Activated CD4-positive, alpha-beta T cell treated with anti-CD3 and anti-CD28 coated beads, Interleukin-2, amount 10 ng/mL, durations not matched to agents 7 days and 5 days (primary cell): ENCODE results near the gene CFAP100. TPM values are rescaled to one million over a fixed set of nuclear protein-coding genes. Genes with fewer than 3 reads are reported as not detected.

Experiments
- CTCF ChIA-PET: fragments of 350-600 bp; sonication (Branson Sonifier 250); formaldehyde crosslinking; loops from one replicate; lab custom pipeline; 2021; ENCODE audit warnings: antibody characterized with exemption; lab: Charles Lee
- POLR2A ChIA-PET: fragments of 350-600 bp; sonication (Branson Sonifier 250); formaldehyde crosslinking; loops from one replicate; lab custom pipeline; 2021; ENCODE audit warnings: antibody characterized with exemption; lab: Charles Lee
- DNase-seq: peaks from one replicate; pipeline ENCODE4 v3.0.0-alpha.2; 2020
- H3K27ac Mint-ChIP-seq: one replicate; pipeline ENCODE4 v1.8.0; 2021; ENCODE audit warnings: mild to moderate bottlenecking, moderate library complexity, mixed read lengths
- H3K27me3 Mint-ChIP-seq: one replicate; pipeline ENCODE4 v1.8.0; 2021; ENCODE audit warnings: mixed read lengths
- H3K36me3 Mint-ChIP-seq: one replicate; pipeline ENCODE4 v1.8.0; 2021; ENCODE audit warnings: low read depth, mixed read lengths
- H3K4me1 Mint-ChIP-seq: one replicate; pipeline ENCODE4 v1.8.0; 2021; ENCODE audit warnings: mixed read lengths
- H3K4me3 Mint-ChIP-seq: one replicate; pipeline ENCODE4 v1.8.0; 2021; ENCODE audit warnings: mild to moderate bottlenecking, moderate library complexity, mixed read lengths
- H3K9me3 Mint-ChIP-seq: one replicate; pipeline ENCODE4 v1.8.0; 2021; ENCODE audit warnings: mixed read lengths
- total RNA-seq, 2 experiments: library from RNA; stranded (reverse); gene quantifications; one replicate each; pipeline ENCODE4 v1.2.3, GENCODE V29; 2021

The CFAP100 gene
- total RNA-seq, 2 experiments from 2014 or later: not detected

DNA sequence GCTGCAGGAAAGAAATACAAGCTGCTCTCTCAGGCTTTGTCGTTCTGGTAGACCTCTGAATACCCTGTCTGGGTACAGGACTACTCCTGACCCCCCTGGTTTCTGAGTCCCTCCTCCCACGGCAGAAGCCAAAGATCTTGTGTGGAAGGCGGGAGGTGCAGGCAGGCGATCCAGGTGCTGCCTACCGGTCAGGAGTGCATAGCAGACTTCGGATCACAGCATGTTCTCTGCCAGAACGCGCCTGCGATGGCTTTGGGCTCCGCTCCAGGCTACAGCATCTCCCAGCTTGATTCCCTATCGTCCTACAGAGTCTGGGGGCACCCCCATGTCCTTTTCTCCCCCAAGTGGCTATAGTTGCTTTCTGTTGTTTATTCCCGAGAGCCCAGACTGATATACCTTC, 2.5 kb upstream of the CFAP100 start:
- DNase-seq: no peak
- POLR2A ChIA-PET: no interaction called here
- H3K27me3 Mint-ChIP-seq: peaks cover 46% of the 10 kb centered on the region

DNA sequence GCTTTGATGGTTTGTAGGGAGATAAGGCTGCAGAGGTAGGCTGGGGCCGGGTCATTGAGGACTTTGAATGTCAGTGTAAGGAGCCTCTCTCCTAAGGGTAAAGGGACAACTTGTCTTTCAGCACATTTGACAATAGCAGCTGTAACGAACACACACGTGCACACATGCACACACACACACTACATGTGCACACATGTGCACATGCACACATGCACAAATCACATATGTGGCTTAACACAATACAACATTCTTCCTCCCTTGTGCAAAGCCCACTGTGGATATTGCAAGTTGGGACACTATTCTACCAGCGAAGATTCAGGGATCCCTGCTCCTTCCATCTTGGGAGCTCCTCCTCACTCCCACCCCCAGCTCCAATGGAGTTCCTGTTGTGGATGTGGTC, 1.1 kb upstream of the CFAP100 start:
- H3K4me1 Mint-ChIP-seq: peaks cover 10% of the 10 kb centered on the region
- DNase-seq: no peak
- CTCF ChIA-PET: no interaction called here
- POLR2A ChIA-PET: no interaction called here
- H3K9me3 Mint-ChIP-seq: no peaks in the 10 kb centered on the region
- H3K36me3 Mint-ChIP-seq: no peaks in the 10 kb centered on the region
- no peak overlapping the region for H3K4me3 Mint-ChIP-seq
- peaks cover 39% of the 10 kb centered on the region for H3K27me3 Mint-ChIP-seq
- H3K27ac Mint-ChIP-seq: no peak overlapping the region

More for the DNA sequence above, 2.5 kb upstream of the CFAP100 start:
- no peaks in the 10 kb centered on the region for H3K36me3 Mint-ChIP-seq
- H3K27ac Mint-ChIP-seq: no peak overlapping the region
- H3K9me3 Mint-ChIP-seq: no peaks in the 10 kb centered on the region
- CTCF ChIA-PET: no interaction called here
- peaks cover 10% of the 10 kb centered on the region for H3K4me1 Mint-ChIP-seq
- no peak overlapping the region for H3K4me3 Mint-ChIP-seq

DNA sequence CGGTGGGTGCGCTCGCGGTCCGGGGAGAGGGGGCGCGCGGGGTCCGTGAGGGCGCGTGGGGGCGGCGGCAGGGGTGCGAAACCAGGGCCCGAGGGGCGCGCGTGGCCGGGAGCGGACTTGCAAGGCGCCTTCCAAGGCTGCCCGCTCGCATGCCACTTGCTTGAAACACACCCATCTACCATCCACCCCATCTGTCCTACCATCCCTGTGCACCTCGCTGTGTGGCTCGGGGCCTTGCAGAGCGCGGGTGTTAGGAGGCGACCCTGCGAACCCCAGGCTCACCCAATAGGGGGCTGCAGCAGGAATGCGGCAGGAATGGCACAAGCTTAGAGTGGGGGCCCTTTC, 240 bp downstream of the CFAP100 start:
- Mint-ChIP-seq H3K27me3 (peaks cover 31% of the 10 kb centered on the region), H3K4me1 (peaks cover 5% of the 10 kb centered on the region), H3K27ac (no peak overlapping the region), H3K36me3 (no peaks in the 10 kb centered on the region), H3K4me3 (no peak overlapping the region), H3K9me3 (no peaks in the 10 kb centered on the region)
- CTCF ChIA-PET: no interaction called here
- DNase-seq: no peak
- POLR2A ChIA-PET: no interaction called here

DNA sequence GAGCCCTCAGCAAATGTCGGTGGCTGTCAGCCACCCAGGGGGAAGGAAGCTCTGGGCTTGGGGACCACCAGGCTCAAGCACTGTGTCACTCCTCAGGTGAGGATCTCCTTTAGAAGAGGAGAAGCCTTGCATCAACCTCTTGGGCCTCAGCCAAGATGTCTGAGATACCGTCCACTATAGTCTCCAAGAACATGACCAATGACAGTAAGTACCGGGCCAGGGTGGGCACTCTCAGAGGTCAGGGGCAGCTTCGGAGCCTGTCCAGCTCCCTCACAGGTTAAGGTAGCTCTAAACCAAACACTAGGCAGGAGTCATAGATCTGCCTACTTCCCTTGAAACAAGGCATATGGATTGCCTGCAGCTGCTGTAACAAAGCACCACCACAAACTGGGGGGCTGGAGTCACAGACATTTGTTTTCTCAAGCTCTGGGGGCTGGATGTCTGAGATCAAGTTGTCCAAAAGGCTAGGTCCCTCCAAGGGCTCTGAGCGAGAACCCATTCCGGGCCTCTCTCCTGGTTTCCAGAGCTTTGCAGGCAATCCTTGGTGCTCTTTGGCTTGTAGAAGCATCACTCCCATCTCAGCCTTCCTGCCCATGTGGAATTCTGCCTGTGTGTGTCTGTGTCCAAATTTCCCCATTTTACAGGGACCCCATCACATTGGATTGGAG, 1.3 kb downstream of the CFAP100 start:
- no peak overlapping the region for H3K4me3 Mint-ChIP-seq
- peaks cover 30% of the 10 kb centered on the region for H3K27me3 Mint-ChIP-seq
- H3K4me1 Mint-ChIP-seq: no peaks in the 10 kb centered on the region
- no peak for DNase-seq
- no peak overlapping the region for H3K27ac Mint-ChIP-seq
- H3K36me3 Mint-ChIP-seq: no peaks in the 10 kb centered on the region
- CTCF ChIA-PET: no interaction called here
- H3K9me3 Mint-ChIP-seq: no peaks in the 10 kb centered on the region
- POLR2A ChIA-PET: no interaction called here

DNA sequence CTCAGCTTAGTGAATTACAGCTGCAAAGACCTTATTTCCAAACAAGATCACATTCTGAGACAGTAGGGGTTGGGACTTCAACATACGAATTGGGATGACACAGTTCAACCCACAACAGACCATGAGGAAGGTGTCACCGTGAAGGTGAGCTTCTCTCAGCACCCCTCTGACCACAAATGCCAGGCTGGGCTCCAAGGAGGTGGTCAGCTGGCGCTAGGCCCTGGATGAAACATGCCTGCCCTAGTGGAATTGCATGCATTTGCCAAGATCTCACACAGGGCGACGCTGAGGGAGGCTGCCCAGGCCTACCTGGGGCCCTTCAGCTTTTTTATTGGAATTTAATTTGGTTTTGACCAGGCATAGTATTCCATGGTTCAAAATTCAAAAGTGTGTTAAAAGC, 1.8 kb downstream of the CFAP100 start:
- no peaks in the 10 kb centered on the region for H3K9me3 Mint-ChIP-seq
- no peak overlapping the region for H3K4me3 Mint-ChIP-seq
- ChIA-PET POLR2A (no interaction called here), CTCF (no interaction called here)
- H3K27ac Mint-ChIP-seq: no peak overlapping the region
- peaks cover 30% of the 10 kb centered on the region for H3K27me3 Mint-ChIP-seq
- no peaks in the 10 kb centered on the region for H3K4me1 Mint-ChIP-seq
- H3K36me3 Mint-ChIP-seq: no peaks in the 10 kb centered on the region
- DNase-seq: no peak

DNA sequence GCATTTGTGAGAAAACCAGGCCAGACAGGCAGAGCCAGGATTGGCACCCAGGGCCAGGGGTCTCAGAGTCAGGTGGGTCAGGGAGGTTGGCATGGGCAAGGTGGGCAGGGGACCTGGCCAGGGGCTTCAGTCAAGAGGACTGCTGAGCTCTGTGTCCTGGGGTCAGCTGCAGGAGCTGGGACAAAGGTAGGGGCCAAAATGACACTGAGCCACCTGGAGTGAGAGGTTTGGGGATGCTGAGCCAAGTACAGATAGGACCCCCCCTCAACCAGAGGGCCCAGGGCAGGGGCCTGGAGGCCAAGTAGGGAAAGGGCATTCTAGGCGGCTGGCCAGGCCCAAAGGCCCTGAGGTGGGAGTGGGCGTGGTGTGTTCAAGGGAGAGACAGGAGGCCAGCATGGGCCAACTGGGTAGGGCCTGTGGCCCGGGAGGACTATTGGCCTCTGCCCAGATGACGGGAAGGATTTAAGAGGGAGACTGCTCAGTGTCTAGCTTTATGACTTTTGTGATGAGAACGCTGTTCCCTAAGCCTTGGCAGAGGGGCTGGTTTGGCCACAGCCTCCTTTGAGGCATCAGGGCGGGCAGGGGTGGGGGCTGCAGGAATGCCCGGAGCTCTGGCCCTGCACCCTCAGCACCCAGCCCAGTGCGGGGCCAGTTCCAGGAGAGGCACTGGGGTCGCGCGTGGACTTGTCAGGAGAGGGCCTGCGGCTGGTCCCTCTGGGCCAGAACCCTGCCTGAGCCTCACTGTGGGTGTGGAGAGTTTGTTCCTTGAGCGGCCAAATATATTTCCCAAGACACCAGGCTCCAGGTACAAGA, 3.1 kb downstream of the CFAP100 start:
- Mint-ChIP-seq H3K9me3 (no peaks in the 10 kb centered on the region), H3K36me3 (no peaks in the 10 kb centered on the region), H3K4me3 (no peak overlapping the region), H3K4me1 (no peaks in the 10 kb centered on the region), H3K27ac (no peak overlapping the region), H3K27me3 (peaks cover 26% of the 10 kb centered on the region)
- POLR2A ChIA-PET: no interaction called here
- CTCF ChIA-PET: no interaction called here
- no peak for DNase-seq

DNA sequence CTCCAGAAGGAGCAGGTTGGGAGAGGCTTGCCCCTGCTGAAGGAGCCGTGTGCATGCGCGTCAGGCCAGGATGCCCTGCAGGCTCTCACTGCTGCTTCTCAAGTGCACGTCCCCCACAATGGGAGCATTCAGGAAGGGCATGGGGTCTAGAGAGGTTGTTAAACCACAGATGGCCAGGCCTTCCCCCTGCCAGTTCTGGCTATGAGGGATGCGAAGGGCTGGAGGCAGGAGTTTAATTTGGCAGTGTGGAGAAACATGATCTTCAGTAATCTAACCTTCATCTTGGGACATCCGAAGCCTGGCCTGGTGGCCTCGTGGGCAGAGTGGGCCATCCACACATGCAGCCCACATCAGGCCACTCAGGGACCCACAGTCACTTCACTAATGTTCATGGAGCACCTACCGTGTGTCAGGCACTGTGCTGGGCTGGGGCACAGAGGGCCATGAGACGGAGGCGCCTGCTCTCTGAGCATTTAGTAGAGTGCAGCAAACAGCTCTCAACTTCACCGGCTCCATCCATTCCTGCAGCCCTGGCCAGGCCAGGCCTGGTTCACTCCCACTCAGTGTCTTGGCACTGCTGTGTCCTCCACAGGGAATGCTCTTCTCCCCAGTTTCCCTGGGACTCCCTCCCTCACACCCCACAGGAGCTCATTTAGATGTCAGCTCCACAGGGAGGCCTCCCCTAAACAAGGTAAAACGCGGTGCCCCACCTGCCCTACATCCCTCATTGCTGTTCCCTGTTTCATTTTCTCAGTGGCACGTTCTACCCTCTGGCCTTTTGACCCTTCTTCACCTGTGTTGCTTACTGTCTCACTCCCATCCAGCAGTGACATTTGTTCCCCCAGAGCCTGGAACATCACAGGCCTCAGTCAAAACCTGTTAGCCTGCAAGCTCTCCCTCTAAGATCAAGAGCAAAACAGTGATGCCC, 4.0 kb downstream of the CFAP100 start:
- Mint-ChIP-seq H3K27me3 (peaks cover 17% of the 10 kb centered on the region), H3K4me3 (no peak overlapping the region), H3K27ac (no peak overlapping the region), H3K36me3 (no peaks in the 10 kb centered on the region), H3K4me1 (no peaks in the 10 kb centered on the region), H3K9me3 (no peaks in the 10 kb centered on the region)
- CTCF ChIA-PET: interaction anchor here (1.0 kb wide), 1 partner anchor 27 kb away, joined by 3 read pairs; no protein-coding TSS in a partner anchor
- DNase-seq: no peak
- POLR2A ChIA-PET: interaction anchor here (0.6 kb wide), 1 partner anchor 327 kb away, joined by 6 read pairs; no protein-coding TSS in a partner anchor

DNA sequence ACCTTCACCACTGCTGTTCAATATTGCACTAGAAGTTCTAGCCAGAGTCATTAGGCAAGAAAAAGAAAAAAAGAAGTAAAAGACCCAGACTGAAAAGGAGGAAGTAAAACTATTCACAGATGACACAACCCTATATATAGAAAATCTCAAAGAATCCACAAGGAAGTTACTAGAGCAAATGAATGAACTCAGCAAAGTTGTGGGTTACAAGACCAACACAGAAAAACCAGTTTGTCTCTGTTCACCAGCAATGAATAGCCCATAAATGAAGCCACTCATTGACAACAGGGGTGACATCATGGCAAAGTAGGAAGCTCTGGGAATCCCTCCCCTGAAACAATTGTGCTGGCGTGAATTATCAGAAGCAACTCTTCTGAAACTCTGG, 4.6 kb downstream of the CFAP100 start:
- ChIA-PET POLR2A (interaction anchor here (0.6 kb wide), 1 partner anchor 326 kb away, joined by 6 read pairs; no protein-coding TSS in a partner anchor), CTCF (interaction anchor here (1.0 kb wide), 1 partner anchor 27 kb away, joined by 3 read pairs; no protein-coding TSS in a partner anchor)
- Mint-ChIP-seq H3K27me3 (peaks cover 11% of the 10 kb centered on the region), H3K9me3 (no peaks in the 10 kb centered on the region), H3K27ac (no peak overlapping the region), H3K36me3 (no peaks in the 10 kb centered on the region), H3K4me3 (no peak overlapping the region), H3K4me1 (no peaks in the 10 kb centered on the region)
- no peak for DNase-seq

DNA sequence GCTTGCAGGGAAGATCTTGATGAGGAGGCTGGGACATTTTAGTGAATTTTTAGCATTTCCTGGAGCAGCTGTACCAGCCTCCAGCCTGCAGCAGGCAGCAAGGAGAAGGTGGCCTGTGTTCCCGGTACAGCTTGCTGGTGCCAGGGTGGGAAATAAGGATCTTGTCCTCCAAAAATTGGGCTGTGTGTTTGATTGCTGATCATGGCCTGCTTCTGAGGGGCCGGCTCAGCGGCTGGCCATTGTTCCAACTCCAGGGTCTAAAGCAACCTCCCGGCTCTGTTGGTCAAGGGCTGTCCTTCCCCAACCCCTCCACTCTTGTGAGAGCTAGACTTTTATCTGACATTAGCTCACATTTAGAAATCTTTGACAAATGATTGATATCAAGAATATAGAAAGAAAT, 5.0 kb downstream of the CFAP100 start:
- ChIA-PET CTCF (interaction anchor here (1.0 kb wide), 1 partner anchor 26 kb away, joined by 3 read pairs; no protein-coding TSS in a partner anchor), POLR2A (no interaction called here)
- no peak for DNase-seq
- Mint-ChIP-seq H3K9me3 (no peaks in the 10 kb centered on the region), H3K27ac (no peak overlapping the region), H3K4me3 (no peak overlapping the region), H3K4me1 (no peaks in the 10 kb centered on the region), H3K27me3 (peaks cover 9% of the 10 kb centered on the region), H3K36me3 (no peaks in the 10 kb centered on the region)

DNA sequence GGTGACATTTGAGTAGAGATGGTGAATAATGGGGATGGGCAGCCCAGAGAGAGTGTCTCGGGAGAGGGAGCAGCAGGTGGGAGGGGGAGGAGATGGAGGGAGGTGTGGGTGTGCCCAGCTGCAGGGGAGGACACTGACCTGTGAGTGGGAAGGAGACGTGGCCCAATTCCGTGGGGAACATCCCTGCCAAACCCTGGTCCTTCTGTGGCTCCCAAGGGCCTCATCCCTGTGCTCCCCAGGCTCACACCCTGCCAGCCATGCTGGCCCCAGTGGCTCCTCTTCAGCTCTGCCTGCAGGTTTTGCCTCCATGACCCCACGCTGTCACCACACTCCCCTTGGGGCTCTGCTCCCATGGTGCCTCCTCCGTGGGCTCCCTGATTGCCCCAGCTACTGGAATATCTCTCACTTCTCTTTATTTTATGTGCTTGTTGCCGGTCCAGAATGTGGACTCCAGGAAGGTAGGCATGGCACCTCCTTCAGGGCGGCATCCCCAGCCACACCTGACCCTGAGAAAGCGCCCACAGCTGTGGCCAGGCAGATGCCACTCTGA, 7.0 kb downstream of the CFAP100 start:
- Mint-ChIP-seq H3K4me3 (no peak overlapping the region), H3K36me3 (no peaks in the 10 kb centered on the region), H3K27me3 (peaks cover 4% of the 10 kb centered on the region), H3K27ac (no peak overlapping the region), H3K9me3 (no peaks in the 10 kb centered on the region), H3K4me1 (no peaks in the 10 kb centered on the region)
- ChIA-PET CTCF (no interaction called here), POLR2A (no interaction called here)
- no peak for DNase-seq

DNA sequence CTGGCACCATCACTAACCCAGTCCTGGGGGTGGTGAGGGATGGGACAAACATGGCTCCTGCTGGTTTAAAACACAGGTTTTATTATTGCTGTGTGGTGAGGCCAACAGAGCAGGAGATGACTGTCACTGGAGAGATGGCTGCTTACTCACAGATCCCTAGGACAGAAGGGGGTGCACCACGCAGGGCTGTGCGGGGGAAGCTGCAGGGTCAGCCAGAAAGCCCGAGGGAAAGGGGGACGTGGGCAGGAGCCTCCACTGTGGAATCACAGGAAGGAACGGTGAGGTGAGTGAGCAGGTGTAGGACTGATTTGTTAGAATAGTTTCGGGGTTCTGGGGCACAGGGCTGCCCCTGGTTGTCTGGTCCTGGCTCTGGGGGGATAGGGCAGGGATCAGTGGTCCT, 7.5 kb downstream of the CFAP100 start:
- Mint-ChIP-seq H3K4me3 (no peak overlapping the region), H3K27ac (no peak overlapping the region), H3K27me3 (peaks cover 2% of the 10 kb centered on the region), H3K9me3 (no peaks in the 10 kb centered on the region), H3K4me1 (no peaks in the 10 kb centered on the region), H3K36me3 (no peaks in the 10 kb centered on the region)
- no peak for DNase-seq
- POLR2A ChIA-PET: no interaction called here
- CTCF ChIA-PET: no interaction called here

DNA sequence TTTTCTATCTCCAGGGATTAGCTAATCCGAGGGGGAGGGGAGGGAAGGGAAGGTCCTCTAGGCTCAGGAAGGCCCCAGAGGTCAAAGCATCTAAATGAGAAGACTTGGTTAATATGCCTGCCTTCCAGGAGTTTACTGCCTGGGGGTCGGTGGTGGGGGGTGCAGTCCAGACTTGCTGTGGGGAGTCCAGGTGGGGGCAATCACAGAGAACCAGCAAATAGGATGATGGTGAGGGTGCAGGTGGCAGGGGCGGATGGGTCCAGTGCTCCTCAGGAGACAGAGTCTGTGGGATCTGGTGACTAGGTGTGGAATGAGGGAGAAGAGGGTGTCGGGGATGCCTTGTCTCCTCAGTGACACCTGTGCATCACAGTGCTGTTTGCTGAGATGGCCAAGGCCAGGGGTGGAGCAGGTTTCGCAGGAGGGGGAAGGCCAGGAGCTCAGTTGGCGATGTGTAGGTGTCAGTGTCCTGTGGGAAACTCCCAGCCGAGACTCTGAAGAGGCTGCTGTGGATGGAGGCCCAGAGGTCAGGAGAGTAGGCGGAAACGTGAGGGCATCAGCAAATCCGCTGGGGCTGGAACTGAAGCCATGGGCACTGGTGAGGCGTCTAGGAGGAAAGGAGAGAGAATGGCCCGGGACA, 8.1 kb downstream of the CFAP100 start:
- Mint-ChIP-seq H3K9me3 (no peaks in the 10 kb centered on the region), H3K4me1 (no peaks in the 10 kb centered on the region), H3K4me3 (no peak overlapping the region), H3K36me3 (no peaks in the 10 kb centered on the region), H3K27ac (no peak overlapping the region), H3K27me3 (peaks cover 2% of the 10 kb centered on the region)
- ChIA-PET POLR2A (no interaction called here), CTCF (interaction anchor here (0.6 kb wide), 1 partner anchor 41 kb away, joined by 3 read pairs; no protein-coding TSS in a partner anchor)
- DNase-seq: no peak
